GM12873 (cell line): ENCODE data around the gene CTBS.

Experiments
- TF ChIP-seq, protein P1 (sequence below): IDR thresholded peaks from 2 replicates; pipeline ENCODE4 v1.5.1; 2012; ENCODE audit warnings: low read depth, mild to moderate bottlenecking, moderate library complexity, low read length, control low read depth; ENCODE audit not compliant: insufficient read depth; ENCODE audit errors: missing control alignments

Gene CTBS

DNA sequence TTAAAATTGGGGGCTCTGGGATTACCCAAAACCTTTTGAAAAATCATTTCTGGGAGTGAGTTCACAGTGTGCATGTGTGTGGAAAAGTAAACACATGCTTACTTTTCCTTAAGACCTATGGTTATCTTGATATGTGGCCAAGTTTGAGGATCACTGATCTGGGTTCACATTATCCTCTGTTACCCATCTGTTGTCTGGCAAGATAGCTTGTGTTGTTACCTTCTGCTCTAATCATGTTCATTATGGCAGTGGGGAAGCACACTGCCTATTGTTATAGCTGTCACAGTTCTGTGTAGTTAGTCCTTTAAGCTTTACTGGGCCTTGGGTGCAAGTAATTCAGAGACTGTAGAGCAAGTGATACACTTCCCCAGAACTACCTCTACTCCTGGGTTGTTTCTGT is 5.0 kb downstream of the CTBS start:
- TF ChIP-seq, protein P1, sequence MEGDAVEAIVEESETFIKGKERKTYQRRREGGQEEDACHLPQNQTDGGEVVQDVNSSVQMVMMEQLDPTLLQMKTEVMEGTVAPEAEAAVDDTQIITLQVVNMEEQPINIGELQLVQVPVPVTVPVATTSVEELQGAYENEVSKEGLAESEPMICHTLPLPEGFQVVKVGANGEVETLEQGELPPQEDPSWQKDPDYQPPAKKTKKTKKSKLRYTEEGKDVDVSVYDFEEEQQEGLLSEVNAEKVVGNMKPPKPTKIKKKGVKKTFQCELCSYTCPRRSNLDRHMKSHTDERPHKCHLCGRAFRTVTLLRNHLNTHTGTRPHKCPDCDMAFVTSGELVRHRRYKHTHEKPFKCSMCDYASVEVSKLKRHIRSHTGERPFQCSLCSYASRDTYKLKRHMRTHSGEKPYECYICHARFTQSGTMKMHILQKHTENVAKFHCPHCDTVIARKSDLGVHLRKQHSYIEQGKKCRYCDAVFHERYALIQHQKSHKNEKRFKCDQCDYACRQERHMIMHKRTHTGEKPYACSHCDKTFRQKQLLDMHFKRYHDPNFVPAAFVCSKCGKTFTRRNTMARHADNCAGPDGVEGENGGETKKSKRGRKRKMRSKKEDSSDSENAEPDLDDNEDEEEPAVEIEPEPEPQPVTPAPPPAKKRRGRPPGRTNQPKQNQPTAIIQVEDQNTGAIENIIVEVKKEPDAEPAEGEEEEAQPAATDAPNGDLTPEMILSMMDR: no peak

DNA sequence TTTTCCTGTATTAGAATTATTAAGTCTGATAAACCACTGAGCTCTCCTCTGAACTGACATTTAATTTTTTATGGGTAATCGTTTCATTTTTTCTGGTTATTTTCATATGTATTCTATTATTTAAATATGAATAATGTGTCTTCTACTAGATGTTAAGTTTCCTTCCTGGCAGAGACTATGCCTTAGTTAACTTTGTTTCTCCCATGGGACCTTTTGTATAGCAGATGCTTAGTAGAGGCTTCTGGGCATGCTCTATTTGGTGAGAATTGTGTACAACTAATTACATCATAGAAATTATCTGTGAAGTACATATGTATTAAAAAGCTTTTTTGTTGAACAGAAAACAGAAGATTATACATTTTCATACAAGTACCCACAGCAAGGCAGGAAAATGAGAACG is 23.4 kb downstream of the CTBS start:
- TF ChIP-seq, protein P1: no peak

DNA sequence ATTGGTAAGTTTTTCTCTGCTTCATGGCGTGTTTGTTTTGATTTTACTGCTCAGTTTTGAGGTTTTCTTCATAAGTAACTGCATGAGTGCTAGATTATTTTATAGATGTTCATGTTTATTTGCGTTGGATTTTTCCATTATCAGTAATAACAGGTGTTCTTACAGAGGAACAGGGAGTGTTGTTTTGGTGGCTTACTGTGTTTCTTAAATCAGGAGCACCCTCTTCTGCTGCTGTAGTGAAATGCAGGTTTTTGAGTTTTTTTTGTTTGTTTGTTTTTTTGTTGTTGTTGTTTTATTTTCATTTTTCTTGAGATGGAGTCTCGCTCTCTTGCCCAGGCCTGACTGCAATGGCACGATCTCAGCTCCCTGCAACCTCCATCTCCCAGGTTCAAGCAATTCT is 32.6 kb downstream of the CTBS start:
- TF ChIP-seq, protein P1: peak; percentile 43

DNA sequence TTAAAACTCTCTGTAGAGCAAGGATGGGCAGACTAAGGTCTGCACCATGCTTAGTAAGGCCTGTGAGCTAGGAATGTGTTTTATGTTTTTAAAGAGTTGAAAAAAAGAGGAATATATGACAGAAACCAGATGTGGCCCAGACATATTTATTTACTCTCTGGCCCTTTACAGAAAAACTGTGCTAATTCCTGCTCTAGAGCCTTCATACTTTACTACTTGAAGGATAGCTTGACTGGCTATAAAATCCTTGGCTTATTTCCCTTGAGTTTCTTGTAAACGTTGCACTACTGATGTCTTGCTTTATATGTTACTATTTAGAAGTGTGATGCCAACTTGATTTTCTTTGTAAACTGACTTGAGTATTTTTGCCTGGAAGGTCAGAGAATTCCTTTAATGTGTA is 33.5 kb downstream of the CTBS start:
- TF ChIP-seq, protein P1: no peak

DNA sequence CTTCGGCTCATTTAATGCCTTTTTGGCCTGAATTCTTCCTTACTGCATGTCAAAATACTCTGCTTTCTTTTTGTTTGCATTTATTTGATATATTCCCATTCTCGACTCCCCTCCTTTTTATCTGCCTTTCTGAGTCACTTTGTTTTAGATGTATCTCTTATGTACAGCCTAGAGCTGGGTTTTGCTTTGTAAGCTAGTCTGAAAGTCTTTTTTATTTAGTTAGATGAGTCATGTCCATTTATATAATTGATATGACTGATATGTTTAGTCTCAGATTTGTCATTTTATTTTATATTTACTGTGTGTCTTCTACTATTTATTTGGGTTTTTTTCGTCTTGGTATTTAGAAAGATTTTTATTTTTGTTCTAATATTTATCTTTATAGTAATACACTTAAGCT is 34.3 kb downstream of the CTBS start:
- TF ChIP-seq, protein P1: no peak

DNA sequence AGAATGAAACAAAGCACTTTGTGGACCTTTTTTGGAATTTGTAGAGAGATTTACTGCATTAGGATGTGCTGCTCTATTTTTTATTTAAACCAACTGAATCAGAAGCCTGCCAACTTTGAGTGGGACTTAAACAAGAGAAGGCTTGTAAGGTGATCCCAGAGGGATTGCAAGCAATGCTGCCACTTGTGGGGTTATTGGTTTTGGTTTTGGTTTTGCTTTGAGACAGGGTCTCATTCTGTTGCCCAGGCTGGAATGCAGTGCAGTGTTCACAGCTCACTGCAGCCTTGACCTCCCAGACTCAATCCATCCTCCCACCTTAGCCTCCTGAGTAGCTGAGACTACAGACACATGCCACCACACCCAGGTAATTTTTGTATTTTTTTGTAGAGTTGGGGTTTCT is 35.6 kb downstream of the CTBS start:
- TF ChIP-seq, protein P1: no peak

DNA sequence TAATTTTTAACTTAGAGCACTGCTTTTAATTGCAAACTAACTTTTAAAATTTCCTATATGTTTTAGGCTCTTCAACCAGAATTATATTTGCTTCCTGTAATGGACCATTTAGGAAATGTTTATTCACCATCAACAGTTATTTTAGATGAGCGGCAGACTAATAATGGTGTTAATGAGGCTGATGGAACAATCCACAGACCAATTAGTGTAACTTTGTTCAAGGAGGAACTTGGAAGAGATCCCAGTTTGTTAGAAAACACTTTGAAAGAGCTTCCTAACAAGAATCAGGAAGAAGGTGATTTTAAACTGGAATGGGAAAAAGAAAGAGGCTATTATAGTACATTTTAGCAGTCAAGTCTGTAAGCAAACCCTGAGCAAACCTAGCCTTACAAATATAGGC is 48.5 kb downstream of the CTBS start:
- TF ChIP-seq, protein P1: no peak
